Measurements from ENCODE around the gene GATB.

The GATB gene

DNA sequence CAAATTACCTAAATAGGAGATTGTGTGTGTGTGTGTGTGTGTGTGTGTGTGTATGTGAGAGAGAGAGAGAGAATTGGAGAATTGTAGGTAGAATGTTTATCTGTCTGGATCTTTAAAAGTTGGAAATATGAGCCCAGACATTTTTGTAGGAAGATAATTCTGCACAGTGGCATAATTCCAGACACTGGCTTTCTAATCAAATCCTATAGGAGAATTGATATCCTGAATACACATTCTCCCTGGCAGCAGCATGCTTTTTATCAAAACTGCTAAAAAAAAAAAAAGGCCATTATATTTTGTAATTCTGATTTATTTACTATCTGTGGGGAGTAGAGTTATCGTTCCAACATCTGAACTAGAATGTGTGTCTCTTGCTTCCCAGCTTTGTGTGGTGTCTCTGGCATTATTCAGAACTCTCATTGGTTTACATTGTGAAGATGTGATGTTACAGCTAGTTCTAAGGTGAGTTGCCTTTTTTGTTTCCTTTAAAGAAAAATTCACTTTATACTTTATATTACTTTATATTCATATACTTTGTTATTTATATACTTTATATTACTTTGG, 122.4 kb downstream of the GATB start:
- TF ChIP-seq POLR2AphosphoS5 (IDR thresholded peaks at IDR 0.05; ENCODE audit: low read depth) (no peak), SPI1 (IDR thresholded peaks at IDR 0.05; ENCODE audit: borderline replicate concordance, low read depth) (no peak), GABPA (IDR thresholded peaks at IDR 0.05; ENCODE audit: low read depth) (no peak)
- TF ChIP-seq, protein P1, sequence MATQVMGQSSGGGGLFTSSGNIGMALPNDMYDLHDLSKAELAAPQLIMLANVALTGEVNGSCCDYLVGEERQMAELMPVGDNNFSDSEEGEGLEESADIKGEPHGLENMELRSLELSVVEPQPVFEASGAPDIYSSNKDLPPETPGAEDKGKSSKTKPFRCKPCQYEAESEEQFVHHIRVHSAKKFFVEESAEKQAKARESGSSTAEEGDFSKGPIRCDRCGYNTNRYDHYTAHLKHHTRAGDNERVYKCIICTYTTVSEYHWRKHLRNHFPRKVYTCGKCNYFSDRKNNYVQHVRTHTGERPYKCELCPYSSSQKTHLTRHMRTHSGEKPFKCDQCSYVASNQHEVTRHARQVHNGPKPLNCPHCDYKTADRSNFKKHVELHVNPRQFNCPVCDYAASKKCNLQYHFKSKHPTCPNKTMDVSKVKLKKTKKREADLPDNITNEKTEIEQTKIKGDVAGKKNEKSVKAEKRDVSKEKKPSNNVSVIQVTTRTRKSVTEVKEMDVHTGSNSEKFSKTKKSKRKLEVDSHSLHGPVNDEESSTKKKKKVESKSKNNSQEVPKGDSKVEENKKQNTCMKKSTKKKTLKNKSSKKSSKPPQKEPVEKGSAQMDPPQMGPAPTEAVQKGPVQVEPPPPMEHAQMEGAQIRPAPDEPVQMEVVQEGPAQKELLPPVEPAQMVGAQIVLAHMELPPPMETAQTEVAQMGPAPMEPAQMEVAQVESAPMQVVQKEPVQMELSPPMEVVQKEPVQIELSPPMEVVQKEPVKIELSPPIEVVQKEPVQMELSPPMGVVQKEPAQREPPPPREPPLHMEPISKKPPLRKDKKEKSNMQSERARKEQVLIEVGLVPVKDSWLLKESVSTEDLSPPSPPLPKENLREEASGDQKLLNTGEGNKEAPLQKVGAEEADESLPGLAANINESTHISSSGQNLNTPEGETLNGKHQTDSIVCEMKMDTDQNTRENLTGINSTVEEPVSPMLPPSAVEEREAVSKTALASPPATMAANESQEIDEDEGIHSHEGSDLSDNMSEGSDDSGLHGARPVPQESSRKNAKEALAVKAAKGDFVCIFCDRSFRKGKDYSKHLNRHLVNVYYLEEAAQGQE (IDR thresholded peaks at IDR 0.05; ENCODE audit: insufficient replicate concordance, low read depth) = no peak
- TF ChIP-seq, protein P2, sequence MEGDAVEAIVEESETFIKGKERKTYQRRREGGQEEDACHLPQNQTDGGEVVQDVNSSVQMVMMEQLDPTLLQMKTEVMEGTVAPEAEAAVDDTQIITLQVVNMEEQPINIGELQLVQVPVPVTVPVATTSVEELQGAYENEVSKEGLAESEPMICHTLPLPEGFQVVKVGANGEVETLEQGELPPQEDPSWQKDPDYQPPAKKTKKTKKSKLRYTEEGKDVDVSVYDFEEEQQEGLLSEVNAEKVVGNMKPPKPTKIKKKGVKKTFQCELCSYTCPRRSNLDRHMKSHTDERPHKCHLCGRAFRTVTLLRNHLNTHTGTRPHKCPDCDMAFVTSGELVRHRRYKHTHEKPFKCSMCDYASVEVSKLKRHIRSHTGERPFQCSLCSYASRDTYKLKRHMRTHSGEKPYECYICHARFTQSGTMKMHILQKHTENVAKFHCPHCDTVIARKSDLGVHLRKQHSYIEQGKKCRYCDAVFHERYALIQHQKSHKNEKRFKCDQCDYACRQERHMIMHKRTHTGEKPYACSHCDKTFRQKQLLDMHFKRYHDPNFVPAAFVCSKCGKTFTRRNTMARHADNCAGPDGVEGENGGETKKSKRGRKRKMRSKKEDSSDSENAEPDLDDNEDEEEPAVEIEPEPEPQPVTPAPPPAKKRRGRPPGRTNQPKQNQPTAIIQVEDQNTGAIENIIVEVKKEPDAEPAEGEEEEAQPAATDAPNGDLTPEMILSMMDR (IDR thresholded peaks at IDR 0.05; ENCODE audit: insufficient read depth, low read length) = no peak
- Histone ChIP-seq H3K27ac (replicated peaks) (no peak overlapping the region), H3K4me3 (replicated peaks; ENCODE audit: insufficient read depth, low read length) (no peak overlapping the region), H3K27me3 (ENCODE audit: insufficient read depth, poor library complexity, severe bottlenecking) (no peaks in the 10 kb centered on the region)
- DNase-seq (ENCODE audit: low read depth in 1 of 2, low spot score in 1 of 2) = no peak

DNA sequence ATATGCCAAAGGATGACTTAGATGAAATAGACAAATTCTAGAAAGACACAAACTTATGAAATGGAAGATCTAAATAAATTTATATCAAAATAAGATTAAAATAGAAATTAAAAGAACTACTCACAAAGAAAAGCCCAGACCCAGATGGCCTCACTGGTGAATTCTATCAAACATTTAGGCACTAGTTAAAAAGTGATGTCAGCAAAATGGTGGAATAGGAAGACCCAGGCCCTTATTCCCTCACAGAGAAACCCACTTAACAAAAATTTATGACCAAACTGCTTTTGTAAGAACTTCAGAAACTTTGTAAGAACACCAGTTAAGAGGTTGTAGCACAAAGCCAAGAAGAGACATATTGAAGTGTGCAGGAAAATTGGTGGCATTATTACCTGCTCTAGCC, 129.5 kb downstream of the GATB start:
- no peak overlapping the region for H3K27ac ChIP-seq (replicated peaks)
- no peaks in the 10 kb centered on the region for H3K27me3 ChIP-seq (ENCODE audit: insufficient read depth, poor library complexity, severe bottlenecking)
- no peak overlapping the region for H3K4me3 ChIP-seq (replicated peaks; ENCODE audit: insufficient read depth, low read length)
- TF ChIP-seq POLR2AphosphoS5 (IDR thresholded peaks at IDR 0.05; ENCODE audit: low read depth) = no peak
- no peak for TF ChIP-seq GABPA (IDR thresholded peaks at IDR 0.05; ENCODE audit: low read depth)
- TF ChIP-seq SPI1 (IDR thresholded peaks at IDR 0.05; ENCODE audit: borderline replicate concordance, low read depth) = no peak
- no peak for DNase-seq (ENCODE audit: low read depth in 1 of 2, low spot score in 1 of 2)

DNA sequence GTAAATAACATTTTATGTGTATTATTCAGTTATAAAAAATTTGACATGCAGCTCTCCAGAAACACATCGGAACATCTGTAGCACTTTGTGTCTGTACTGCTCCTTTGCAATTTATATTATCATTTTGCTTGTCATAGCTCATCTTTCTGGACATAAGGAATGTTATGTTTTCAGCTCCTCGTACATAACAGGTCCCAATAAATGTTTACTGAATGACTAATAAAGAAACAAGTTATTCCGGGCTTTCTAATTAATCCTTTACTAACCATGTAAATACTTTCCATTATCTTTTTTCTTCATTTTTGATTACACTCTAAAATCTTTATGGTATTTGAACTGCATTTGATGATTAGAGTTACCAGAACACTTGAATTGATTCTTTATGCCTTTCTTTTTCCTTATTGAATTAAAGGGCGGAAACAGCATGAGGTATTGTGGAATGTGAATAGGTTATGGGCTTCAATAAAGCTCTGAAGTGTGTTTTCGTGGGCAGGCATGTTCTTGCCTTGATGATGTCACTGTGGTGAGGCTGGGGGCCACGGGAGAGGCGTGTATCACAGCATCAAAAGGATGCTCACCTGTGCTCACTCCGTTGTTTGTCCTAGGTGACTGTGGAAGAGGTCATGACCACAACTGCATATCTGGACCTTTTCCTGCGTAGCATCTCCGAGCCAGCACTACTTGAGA, 131.6 kb downstream of the GATB start:
- Histone ChIP-seq H3K4me3 (replicated peaks; ENCODE audit: insufficient read depth, low read length) (no peak overlapping the region), H3K27me3 (ENCODE audit: insufficient read depth, poor library complexity, severe bottlenecking) (no peaks in the 10 kb centered on the region), H3K27ac (replicated peaks) (no peak overlapping the region)
- no peak for TF ChIP-seq POLR2AphosphoS5 (IDR thresholded peaks at IDR 0.05; ENCODE audit: low read depth)
- TF ChIP-seq GABPA (IDR thresholded peaks at IDR 0.05; ENCODE audit: low read depth) = no peak
- TF ChIP-seq, protein P2 (IDR thresholded peaks at IDR 0.05; ENCODE audit: insufficient read depth, low read length) = no peak
- TF ChIP-seq SPI1 (IDR thresholded peaks at IDR 0.05; ENCODE audit: borderline replicate concordance, low read depth) = no peak
- TF ChIP-seq, protein P1 (IDR thresholded peaks at IDR 0.05; ENCODE audit: insufficient replicate concordance, low read depth) = no peak
- no peak for DNase-seq (ENCODE audit: low read depth in 1 of 2, low spot score in 1 of 2)

DNA sequence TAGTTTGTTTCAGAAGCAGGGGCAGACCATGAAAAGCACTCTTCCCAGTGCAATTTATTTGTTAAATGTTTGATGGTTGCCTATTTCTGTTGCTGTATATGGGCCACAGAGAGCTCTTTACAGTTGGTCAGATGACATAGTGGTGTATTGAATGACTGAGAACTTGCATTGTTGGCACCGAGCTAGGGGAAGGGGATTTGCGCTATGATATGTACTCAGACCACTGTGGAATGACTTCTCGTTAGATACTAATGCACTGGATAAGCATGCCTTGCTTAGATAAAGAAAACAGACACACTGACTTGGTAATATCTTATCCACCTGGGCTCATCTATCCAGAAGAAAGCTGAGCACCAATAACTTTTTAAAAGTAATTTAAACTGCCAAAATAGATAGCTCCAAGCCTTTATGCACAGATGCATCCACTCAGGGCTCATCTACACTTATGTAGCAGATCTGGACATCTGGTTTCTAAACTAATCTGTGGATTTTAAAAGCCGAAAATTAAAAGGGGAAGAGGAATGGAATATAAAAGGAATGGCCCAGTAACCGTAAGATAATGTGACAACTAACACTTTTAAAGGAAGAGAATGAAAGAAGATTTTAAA, 132.7 kb downstream of the GATB start:
- TF ChIP-seq GABPA (IDR thresholded peaks at IDR 0.05; ENCODE audit: low read depth) (no peak), POLR2AphosphoS5 (IDR thresholded peaks at IDR 0.05; ENCODE audit: low read depth) (no peak), SPI1 (IDR thresholded peaks at IDR 0.05; ENCODE audit: borderline replicate concordance, low read depth) (no peak)
- TF ChIP-seq, protein P2 (IDR thresholded peaks at IDR 0.05; ENCODE audit: insufficient read depth, low read length) = no peak
- TF ChIP-seq, protein P1 (IDR thresholded peaks at IDR 0.05; ENCODE audit: insufficient replicate concordance, low read depth) = no peak

More for the DNA sequence above, 132.7 kb downstream of the GATB start:
- DNase-seq (ENCODE audit: low read depth in 1 of 2, low spot score in 1 of 2) = no peak
- H3K27me3 ChIP-seq (ENCODE audit: insufficient read depth, poor library complexity, severe bottlenecking) = no peaks in the 10 kb centered on the region
- H3K4me3 ChIP-seq (replicated peaks; ENCODE audit: insufficient read depth, low read length) = no peak overlapping the region
- no peak overlapping the region for H3K27ac ChIP-seq (replicated peaks)

Data from HL-60 (cell line).